ENCODE data around the gene SIRPG.

Gene SIRPG

GRCh38 chr20:1686151-1686748 lies 28.7 kb upstream of the SIRPG start:
- no peak overlapping the region for H3K4me3 ChIP-seq (replicated peaks; ENCODE audit: low read depth, low read length)
- no peak for TF ChIP-seq CTCF (IDR thresholded peaks at IDR 0.05; ENCODE audit: low read depth, low read length, missing control alignments)
- DNase-seq (ENCODE audit: extremely low read depth, low read depth) = no peak

DNA sequence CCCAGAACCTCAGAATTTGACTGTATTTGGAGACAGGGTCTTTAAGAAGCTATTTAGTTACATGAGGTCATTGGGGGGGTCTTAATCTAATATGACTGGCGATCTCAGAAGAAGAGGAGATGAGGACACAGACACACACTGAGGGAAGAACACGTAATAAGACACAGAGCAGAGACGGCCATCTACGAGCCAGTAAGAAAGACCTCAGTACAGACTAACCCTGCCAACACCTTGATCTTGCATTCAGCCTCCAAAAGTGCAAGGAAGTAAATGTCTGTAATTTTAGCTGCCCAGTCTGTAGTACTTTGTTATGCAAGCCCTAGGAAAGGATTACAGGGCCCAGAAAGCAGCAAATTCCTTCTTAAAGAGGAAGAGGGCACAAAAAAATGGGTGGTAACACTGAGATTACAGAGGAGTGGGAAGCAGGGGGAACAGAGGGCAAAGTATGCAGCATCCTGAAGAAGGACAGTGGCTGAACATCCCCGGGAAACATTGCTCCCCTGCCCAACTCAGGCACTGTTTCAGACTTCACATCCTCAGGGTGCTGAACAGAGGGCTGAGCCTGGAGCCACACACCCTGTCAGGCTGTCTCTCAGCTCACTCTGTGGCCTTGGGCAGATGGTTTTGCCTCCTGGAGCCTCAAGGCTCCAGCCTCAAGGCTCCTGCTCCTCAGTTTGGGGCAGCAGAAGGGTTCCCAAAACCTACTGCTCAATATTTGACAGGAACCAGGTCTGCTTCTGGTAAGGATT lies 27.9 kb upstream of the SIRPG start:
- TF ChIP-seq CTCF (IDR thresholded peaks at IDR 0.05; ENCODE audit: low read depth, low read length, missing control alignments) = no peak
- DNase-seq (ENCODE audit: extremely low read depth, low read depth) = no peak

GRCh38 chr20:1684872-1685271 lies 27.3 kb upstream of the SIRPG start:
- no peak overlapping the region for H3K4me3 ChIP-seq (replicated peaks; ENCODE audit: low read depth, low read length)
- DNase-seq (ENCODE audit: extremely low read depth, low read depth) = no peak
- no peak for TF ChIP-seq CTCF (IDR thresholded peaks at IDR 0.05; ENCODE audit: low read depth, low read length, missing control alignments)

More for the DNA sequence above, 27.9 kb upstream of the SIRPG start:
- no peak overlapping the region for H3K4me3 ChIP-seq (replicated peaks; ENCODE audit: low read depth, low read length)

GRCh38 chr20:1676650-1677049 lies 19.1 kb upstream of the SIRPG start:
- no peak for DNase-seq (ENCODE audit: extremely low read depth, low read depth)
- TF ChIP-seq CTCF (IDR thresholded peaks at IDR 0.05; ENCODE audit: low read depth, low read length, missing control alignments) = no peak
- H3K4me3 ChIP-seq (replicated peaks; ENCODE audit: low read depth, low read length) = no peak overlapping the region

DNA sequence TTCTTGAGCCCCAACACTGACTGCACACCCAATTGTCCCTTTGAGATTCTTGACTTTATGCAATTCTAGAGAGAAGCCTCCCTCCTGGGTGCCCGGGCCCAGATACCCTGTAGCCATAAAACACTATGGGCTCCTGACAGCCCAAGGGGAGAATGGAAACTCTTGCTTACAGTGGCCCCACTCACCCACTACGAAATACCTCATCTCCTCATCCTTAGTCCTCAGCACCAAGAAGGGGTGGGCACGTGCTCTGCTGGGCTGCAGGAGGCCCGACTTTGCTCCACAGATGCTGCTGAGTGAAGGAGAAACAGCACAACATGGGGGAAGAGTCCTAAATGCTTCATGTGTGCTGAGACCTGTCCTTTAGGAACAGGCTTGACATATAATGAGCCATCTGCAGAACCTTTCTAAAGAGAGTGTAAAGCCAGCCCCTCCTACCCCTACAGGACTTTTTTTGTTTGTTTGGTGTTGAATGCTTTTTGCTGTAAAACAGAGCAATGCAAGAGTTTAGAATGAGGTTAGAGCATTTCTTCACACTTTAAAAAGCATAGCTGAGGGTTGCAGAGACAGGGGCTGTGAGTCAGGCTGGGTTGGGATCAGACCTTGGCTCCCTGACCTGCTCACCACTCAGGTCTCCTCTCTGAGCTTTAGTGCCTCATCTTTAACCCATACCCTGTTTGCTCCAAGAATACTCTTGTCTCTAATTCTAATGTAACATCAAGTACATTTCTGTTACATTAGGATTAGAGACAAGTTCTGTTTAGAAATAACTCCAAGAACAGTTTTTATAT lies 17.6 kb upstream of the SIRPG start:
- H3K4me3 ChIP-seq (replicated peaks; ENCODE audit: low read depth, low read length) = no peak overlapping the region
- DNase-seq (ENCODE audit: extremely low read depth, low read depth) = no peak
- TF ChIP-seq CTCF (IDR thresholded peaks at IDR 0.05; ENCODE audit: low read depth, low read length, missing control alignments) = no peak

GRCh38 chr20:1674361-1674760 lies 16.8 kb upstream of the SIRPG start:
- TF ChIP-seq CTCF (IDR thresholded peaks at IDR 0.05; ENCODE audit: low read depth, low read length, missing control alignments) = no peak
- DNase-seq (ENCODE audit: extremely low read depth, low read depth) = no peak

More at GRCh38 chr20:1674361-1674760, 16.8 kb upstream of the SIRPG start:
- H3K4me3 ChIP-seq (replicated peaks; ENCODE audit: low read depth, low read length) = no peak overlapping the region

All from HFF-Myc (cell line).